Activated effector memory CD4-positive, alpha-beta T cell treated with anti-CD3 and anti-CD28 coated beads, Interleukin-2, amount 50 U/mL, for 16 hours (primary cell): ENCODE data around the gene SLC51B.
"Not testable (repeated sequence)": the region's sequence is repeated elsewhere in the genome, so short reads cannot be mapped to it uniquely, and the experiment has no call there.

Experiments used
- DNase-seq: peaks from one replicate; pipeline ENCODE4 v3.0.0-alpha.2; 2020

SLC51B gene

GRCh38 chr15:65085990-65086679, 40.9 kb downstream of the SLC51B start:
- no peak for DNase-seq

DNA sequence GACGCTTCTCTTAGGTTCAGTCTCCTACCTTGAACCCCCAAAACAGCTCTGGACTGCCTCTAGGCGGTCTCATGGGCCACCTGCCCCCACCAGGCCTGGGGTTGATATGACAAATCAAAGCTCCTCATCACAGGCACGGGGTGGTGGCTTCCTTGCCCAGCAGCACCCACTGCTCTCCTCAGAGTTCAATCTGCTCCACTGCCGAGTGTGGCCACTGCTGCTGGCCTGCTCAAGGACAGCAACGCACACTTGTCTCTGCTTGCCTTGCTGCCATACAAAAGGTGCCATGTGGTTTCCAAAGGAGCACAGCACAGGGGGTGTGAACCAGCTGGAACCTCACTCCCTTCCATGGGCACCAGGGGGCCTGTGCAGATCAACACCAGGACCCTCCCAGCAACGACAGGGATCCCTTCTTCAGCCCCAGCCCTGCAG, 41.5 kb downstream of the SLC51B start:
- DNase-seq, result no peak

DNA sequence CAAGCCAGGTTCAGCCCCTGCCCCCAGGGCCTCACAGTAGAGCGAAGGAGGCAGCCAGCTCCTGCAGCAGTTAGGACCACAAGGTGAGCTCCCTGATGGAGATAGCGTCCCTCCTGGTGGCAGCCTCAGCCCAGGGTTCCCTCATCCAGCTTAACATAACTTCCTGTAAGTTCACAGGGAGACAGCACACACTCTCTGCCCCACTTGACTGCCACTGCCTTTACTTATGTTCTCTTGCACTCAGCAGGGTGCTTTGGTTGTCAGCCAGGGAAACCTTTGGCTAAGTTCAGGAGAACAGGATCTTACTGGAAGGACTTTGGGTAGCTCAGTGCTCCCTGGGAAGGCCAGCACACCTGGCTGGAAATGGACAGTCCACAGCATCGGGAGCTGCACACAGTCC, 42.2 kb downstream of the SLC51B start:
- DNase-seq, result no peak

GRCh38 chr15:65087873-65088642, 42.9 kb downstream of the SLC51B start:
- DNase-seq, result no peak

GRCh38 chr15:65088643-65089021, 43.4 kb downstream of the SLC51B start:
- no peak for DNase-seq

GRCh38 chr15:65089206-65089824, 44.1 kb downstream of the SLC51B start:
- DNase-seq, result no peak

DNA sequence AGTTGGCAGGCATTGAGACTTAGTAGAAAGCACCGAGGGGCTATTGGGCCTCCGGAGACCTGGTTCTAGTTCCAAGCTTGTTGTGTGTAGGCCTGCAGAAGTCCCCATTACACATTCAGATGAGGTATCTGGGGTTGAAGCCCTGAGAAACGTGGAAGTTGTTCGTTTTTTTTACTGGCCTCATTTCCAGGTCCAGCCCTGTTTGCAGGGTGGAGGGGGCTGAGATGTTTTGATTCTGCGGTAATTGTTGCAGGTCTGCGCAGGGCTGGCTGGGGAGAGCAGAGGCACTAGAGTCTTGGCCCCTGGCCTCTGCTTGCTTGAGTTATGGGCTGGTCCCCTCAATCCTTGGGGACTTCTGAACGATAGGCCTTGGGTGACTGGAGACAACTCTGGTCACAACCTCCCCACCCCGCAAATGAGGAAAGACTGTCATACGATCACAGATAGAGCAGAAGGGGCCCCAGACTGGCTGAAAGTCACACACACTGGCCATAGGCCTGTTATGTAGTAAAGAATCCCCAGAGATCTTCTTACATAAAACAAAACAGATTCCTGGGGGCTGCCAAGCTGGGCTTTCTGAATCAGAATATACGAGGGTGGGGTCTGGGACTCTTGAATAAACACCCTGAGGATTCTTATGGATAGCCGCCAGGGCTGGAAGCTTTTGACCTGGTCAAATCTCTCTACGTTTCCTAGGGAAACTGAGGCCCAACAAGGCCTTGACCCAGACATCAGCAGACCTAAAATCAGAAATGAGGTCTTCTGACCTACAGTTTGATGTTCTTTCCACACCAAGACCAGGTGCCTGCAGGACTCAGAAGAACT, 47.0 kb downstream of the SLC51B start:
- DNase-seq, result no peak

- no peak for DNase-seq
Observed at GRCh38 chr15:65092911-65093792, 48.0 kb downstream of the SLC51B start.

DNA sequence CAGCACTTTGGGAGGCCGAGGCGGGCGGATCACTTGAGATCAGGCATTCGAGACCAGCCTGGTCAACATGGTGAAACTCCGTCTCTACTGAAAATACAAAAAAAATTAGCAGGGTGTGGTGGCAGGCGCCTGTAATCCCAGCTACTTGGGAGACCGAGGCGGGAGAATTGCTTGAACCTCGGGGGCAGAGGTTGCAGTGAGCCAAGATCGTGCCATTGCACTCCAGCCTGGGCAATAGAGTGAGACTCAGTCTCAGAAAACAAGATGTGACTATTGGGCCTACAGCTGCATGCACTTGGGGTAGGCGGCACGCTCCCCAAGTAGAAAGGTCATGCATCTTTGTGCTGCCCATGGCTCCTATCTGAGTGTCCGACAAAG, 48.6 kb downstream of the SLC51B start:
- not testable (repeated sequence) for DNase-seq

GRCh38 chr15:65094294-65094995, 49.3 kb downstream of the SLC51B start:
- peak; percentile 45 for DNase-seq

GRCh38 chr15:65095011-65095746, 50.0 kb downstream of the SLC51B start:
- DNase-seq, result peak; percentile 24

DNA sequence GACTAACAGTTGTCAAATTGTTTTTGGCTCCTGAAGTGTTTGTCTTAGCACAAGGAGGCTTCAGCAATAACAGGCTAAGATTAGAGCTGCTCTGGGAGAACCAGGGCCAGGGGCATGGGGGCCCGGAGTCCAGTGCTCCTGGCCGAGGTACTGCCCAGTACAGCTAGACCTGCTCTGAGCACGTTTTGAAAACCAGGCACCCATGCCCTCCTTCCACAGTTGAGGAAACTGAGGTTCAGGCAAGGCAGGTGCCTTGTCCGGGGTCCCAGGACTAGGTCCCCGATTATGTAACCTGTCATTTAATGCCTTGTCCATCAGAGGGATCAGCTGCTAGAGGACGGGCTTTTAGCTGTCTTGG, 50.5 kb downstream of the SLC51B start:
- no peak for DNase-seq

DNA sequence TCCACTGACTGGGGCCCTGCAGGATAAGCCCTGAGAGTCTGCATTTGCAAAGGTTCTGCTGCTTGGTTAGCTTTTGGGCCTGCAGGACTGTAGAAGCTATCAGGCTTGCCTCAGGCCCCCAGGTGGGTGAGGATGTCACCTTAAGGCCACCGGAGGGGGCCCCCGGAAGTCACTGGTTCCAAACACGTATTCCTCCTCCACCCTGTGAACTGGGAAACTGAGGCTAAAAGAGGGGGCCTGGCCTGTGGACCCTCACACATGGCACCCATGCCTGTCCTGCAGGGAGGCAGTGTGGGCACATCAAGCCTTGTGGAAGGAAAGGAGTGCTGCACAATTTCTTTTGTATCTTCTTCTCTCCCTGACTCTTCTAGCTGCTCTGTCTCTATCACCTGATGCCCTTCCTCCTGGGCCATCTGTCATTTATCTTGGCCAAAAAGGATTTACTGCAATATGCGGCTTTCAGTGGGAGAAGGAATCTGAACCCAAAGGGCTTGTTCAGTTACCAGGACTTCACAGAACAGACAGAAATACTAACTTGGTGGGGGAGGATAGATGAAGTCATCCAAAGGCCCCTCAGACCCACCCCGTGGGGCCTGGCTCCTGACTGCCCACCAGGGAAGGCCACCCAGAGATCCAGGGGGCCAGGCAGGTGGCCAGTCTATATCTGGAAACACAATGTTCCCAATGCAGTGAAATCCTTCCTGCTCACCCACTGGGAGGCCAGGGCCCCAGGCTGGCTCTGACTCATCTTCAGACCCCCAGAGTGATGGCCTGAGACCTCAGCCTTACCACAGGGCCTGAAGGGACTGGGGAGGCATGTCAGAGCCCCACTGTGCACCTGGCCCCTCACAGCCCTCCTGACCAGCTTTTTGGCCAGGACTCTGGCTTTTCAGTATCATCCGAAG, 51.5 kb downstream of the SLC51B start:
- DNase-seq, result peak; percentile 54

DNA sequence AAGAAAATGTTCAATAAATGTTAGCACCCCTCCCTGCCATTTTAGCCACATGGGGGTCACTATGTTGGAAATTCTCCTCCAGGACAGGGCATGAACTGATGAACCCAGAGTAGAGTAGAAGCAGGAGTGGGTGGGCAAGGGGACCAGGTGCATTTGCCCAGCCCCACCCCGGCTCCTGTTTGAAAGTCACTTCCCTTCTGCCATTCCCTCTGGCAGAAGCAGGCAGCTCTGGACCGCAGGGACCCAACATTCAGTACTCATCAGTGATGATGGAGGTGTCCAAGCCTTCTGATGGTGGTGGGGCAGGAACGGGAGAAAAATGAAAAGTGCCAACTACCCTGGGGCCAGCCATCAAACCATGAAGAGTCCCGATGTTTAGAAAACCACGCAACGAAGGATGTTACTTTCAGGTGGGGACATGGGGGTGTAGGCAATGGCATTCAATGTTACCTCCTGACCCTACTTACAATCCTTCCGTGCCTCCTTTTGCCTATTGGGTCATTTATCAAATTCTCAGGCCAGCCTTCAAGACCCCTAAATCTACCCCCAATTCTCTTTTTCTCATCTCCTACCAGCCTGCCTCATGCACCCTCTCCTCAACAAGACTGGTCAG, 52.6 kb downstream of the SLC51B start:
- DNase-seq, result peak; percentile 12

DNA sequence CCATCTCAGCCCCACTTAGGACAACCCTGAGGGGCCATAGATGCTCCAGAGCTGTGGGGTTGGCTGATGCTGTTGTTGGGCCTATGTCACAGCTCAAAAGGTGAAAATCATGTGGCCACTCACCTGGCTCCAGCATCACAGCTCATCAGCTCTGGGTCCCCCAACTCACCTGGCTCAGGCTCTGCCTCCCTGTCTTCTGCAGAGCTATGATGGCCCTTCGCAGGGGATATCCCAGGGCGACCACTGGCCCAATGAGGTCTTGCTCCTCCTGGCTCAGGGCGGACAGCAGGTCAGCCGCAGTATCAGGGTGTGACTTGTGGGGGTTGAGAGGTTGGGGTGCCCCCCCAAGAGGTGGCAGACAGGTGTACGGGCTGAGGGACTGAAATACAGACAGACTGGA, 54.1 kb downstream of the SLC51B start:
- DNase-seq, result peak; percentile 41

GRCh38 chr15:65099801-65100200, 54.6 kb downstream of the SLC51B start:
- DNase-seq, result peak; percentile 36

- DNase-seq, result peak; percentile 39
Observed at GRCh38 chr15:65100442-65100841, 55.3 kb downstream of the SLC51B start.

GRCh38 chr15:65101411-65101890, 56.3 kb downstream of the SLC51B start:
- peak; percentile 78 for DNase-seq
